Esophagus squamous epithelium (tissue), 5 donors: ENCODE measurements around the gene TKFC. TPM values are rescaled to one million over a fixed set of nuclear protein-coding genes. Genes with fewer than 3 reads are reported as not detected.

Experiments used
- DNase-seq: peaks from one replicate; lab custom pipeline; 2025; lab: John Stamatoyannopoulos, UW
- H3K27ac ChIP-seq, 4 donors: fragments of 200-600 bp; sonication (generic); one replicate each; pipeline ENCODE4 v1.5.1; 2016 to 2019; ENCODE audit warnings: mild to moderate bottlenecking in 1 of 4
- H3K27me3 ChIP-seq, 4 donors: fragments of 200-600 bp; sonication (generic); 1 replicate in 3 of 4; 2 replicates in 1 of 4; pipeline versions ENCODE4 v1.5.1 to v1.6.0; 2017 to 2021; ENCODE audit warnings: antibody characterized with exemption in 1 of 4
- H3K36me3 ChIP-seq, 3 donors: fragments of 200-600 bp; sonication (generic); one replicate each; pipeline ENCODE4 v1.5.1; 2016 to 2019
- H3K4me1 ChIP-seq, 3 donors: fragments of 200-600 bp; sonication (generic); one replicate each; pipeline ENCODE4 v1.5.1; 2017 to 2019
- H3K4me3 ChIP-seq, 4 donors: fragments of 200-600 bp; sonication (generic); 1 replicate in 3 of 4; 2 replicates in 1 of 4; pipeline ENCODE4 v1.5.1; 2016 to 2019; ENCODE audit warnings: mild to moderate bottlenecking in 2 of 4, moderate library complexity in 1 of 4
- H3K9me3 ChIP-seq, 3 donors: fragments of 200-600 bp; sonication (generic); one replicate each; pipeline ENCODE4 v1.5.1; 2016 to 2019
- POLR2A ChIP-seq, 4 donors: fragments of 450-650 bp; IDR thresholded peaks; one replicate each; pipeline ENCODE4 v1.6.1; 2017; ENCODE audit warnings: antibody characterized with exemption in 4 of 4, mild to moderate bottlenecking in 4 of 4, moderate library complexity in 3 of 4
- WGBS, 2 donors: methylation state at CpG; one replicate each; pipeline ENCODE4 v1.1.5; 2018; 5-methylcytosine and 5-hydroxymethylcytosine counted together
- intact Hi-C: fragments of 100-400 bp; cut with DNase I; formaldehyde crosslinking; loops from one replicate; pipeline ENCODE4 v1.15.0; 2022
- total RNA-seq, 4 donors: library from RNA; depleted of rRNA; stranded (reverse); fragments of >200 nt; gene quantifications; one replicate each; pipeline ENCODE4 v1.1.0, GENCODE V29; 2016
- TF ChIP-seq, protein P1 (sequence below), 6 experiments: fragments of 450-650 bp in 4 of 6; fragments of 200-600 bp in 2 of 6; sonication (generic) in 2 of 6; IDR thresholded peaks; one replicate each; pipeline ENCODE4 v1.5.1; 2016 to 2019; ENCODE audit warnings: antibody characterized with exemption in 6 of 6, mild to moderate bottlenecking in 4 of 6, moderate library complexity in 4 of 6
- donor health status: DM: yes; HTN: yes; CAD: no.

TKFC gene
- total RNA-seq, 4 donors from 2014 or later: 19.8 to 29.2 (median 26.4) TPM

- no peak for DNase-seq
- intact Hi-C loops: no loop called here
- TF ChIP-seq POLR2A (IDR thresholded peaks at IDR 0.05): no peak
Measured at GRCh38 chr11:61390161-61390560, 57.1 kb downstream of the TKFC start.

GRCh38 chr11:61392981-61393595, 60.1 kb downstream of the TKFC start:
- peaks cover 0 to 40% (median 3%) of the 10 kb centered on the region in 3 donors for H3K36me3 ChIP-seq
- WGBS, 2 donors: 2 to 3% methylated on average over 12 to 13 of the region's 15 CpGs
- H3K27ac ChIP-seq: peak overlapping the region; percentile 79 to 88 (median 86)
- DNase-seq: no peak
- H3K9me3 ChIP-seq: no peaks in the 10 kb centered on the region
- TF ChIP-seq, protein P1, sequence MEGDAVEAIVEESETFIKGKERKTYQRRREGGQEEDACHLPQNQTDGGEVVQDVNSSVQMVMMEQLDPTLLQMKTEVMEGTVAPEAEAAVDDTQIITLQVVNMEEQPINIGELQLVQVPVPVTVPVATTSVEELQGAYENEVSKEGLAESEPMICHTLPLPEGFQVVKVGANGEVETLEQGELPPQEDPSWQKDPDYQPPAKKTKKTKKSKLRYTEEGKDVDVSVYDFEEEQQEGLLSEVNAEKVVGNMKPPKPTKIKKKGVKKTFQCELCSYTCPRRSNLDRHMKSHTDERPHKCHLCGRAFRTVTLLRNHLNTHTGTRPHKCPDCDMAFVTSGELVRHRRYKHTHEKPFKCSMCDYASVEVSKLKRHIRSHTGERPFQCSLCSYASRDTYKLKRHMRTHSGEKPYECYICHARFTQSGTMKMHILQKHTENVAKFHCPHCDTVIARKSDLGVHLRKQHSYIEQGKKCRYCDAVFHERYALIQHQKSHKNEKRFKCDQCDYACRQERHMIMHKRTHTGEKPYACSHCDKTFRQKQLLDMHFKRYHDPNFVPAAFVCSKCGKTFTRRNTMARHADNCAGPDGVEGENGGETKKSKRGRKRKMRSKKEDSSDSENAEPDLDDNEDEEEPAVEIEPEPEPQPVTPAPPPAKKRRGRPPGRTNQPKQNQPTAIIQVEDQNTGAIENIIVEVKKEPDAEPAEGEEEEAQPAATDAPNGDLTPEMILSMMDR (IDR thresholded peaks at IDR 0.05): no peak
- TF ChIP-seq POLR2A (IDR thresholded peaks at IDR 0.05): no peak
- H3K4me1 ChIP-seq: peaks cover 15 to 49% (median 19%) of the 10 kb centered on the region in 3 donors
- H3K27me3 ChIP-seq: no peaks in the 10 kb centered on the region
- peak overlapping the region; percentile 54 to 93 (median 80) for H3K4me3 ChIP-seq
- intact Hi-C loops: no loop called here

More at GRCh38 chr11:61390161-61390560, 57.1 kb downstream of the TKFC start:
- Histone ChIP-seq H3K36me3 (peaks cover 0 to 11% (median 0%) of the 10 kb centered on the region in 3 donors), H3K4me3 (no peak overlapping the region), H3K4me1 (peaks cover 15 to 49% (median 19%) of the 10 kb centered on the region in 3 donors), H3K27me3 (no peaks in the 10 kb centered on the region), H3K9me3 (no peaks in the 10 kb centered on the region), H3K27ac (no peak overlapping the region)
- 46 to 67% methylated on average over 1 of the region's 1 CpG for WGBS, 2 donors

Other genes starting within 250 kb of the TKFC start
- 1 to 10 TPM in 3 of 4 donors, under 1 TPM in 1; 0.75 to 5.8 (median 2.2) TPM for gene CD5, start 230.7 kb upstream of the TKFC start, total RNA-seq
- 10 to 100 TPM; 12.6 to 23.5 (median 18.0) TPM for gene VPS37C, start 171.8 kb upstream of the TKFC start, total RNA-seq
- gene PGA3, start 129.7 kb upstream of the TKFC start, total RNA-seq: not detected
- 1 to 10 TPM in 1 of 4 donors, not detected in 3; 1.3 TPM for gene PGA4, start 110.9 kb upstream of the TKFC start, total RNA-seq
- under 1 TPM in 2 of 4 donors, not detected in 2; 0.19 to 0.22 TPM for gene PGA5, start 92.1 kb upstream of the TKFC start, total RNA-seq
- 1 to 10 TPM in 1 of 4 donors, under 1 TPM in 3; 0.09 to 1.5 (median 0.30) TPM for gene VWCE, start 37.9 kb upstream of the TKFC start, total RNA-seq
- 100 to 1,000 TPM in 3 of 4 donors, 10 to 100 TPM in 1; 98.9 to 146 (median 127) TPM for gene DDB1, start 123 bp upstream of the TKFC start, total RNA-seq
- 10 to 100 TPM; 23.9 to 44.3 (median 27.9) TPM for gene CYB561A3, start 28.7 kb downstream of the TKFC start, total RNA-seq
- gene TMEM138, start 29.1 kb downstream of the TKFC start, total RNA-seq: 10 to 100 TPM; 14.6 to 28.1 (median 20.7) TPM
- gene TMEM216, start 59.4 kb downstream of the TKFC start, total RNA-seq: 10 to 100 TPM in 2 of 4 donors, 1 to 10 TPM in 2; 4.4 to 22.7 (median 11.6) TPM
- 10 to 100 TPM; 24.4 to 44.1 (median 34.3) TPM for gene CPSF7, start 96.7 kb downstream of the TKFC start, total RNA-seq
- gene SDHAF2, start 96.9 kb downstream of the TKFC start, total RNA-seq: 10 to 100 TPM; 26.0 to 62.9 (median 43.7) TPM
- gene LRRC10B, start 175.5 kb downstream of the TKFC start, total RNA-seq: 1 to 10 TPM in 1 of 4 donors, under 1 TPM in 1, not detected in 2; 0.76 to 1.3 TPM
- 1 to 10 TPM; 1.6 to 2.9 (median 1.9) TPM for gene SYT7, start 247.8 kb downstream of the TKFC start, total RNA-seq